A549 (cell line): ENCODE data around the gene GRID1. TPM values are rescaled to one million over a fixed set of nuclear protein-coding genes. Genes with fewer than 3 reads are reported as not detected.
A peak's percentile ranks its signal among the peaks of the same experiment; 100 is the strongest.

Experiments used
- ATAC-seq, 2 experiments: fragments of 200-7000 bp in 1 of 2; fragments of >200 bp in 1 of 2; cut with Nextera tagmentation in 1 of 2; cut with Tn5 transposase in 1 of 2; 3 replicates each; pipeline versions ENCODE4 v1.8.0 to v1.9.1; 2018 to 2020; ENCODE audit warnings: mild to moderate bottlenecking in 1 of 2, moderate library complexity in 1 of 2
- CTCF ChIA-PET: fragments of 300-600 bp; sonication (Branson Sonifier 250); formaldehyde crosslinking; extraction: SDS; loops from one replicate; lab custom pipeline; 2021; ENCODE audit warnings: antibody characterized with exemption, inconsistent platforms; lab: Yijun Ruan, JAX
- POLR2A ChIA-PET: fragments of 350-600 bp; formaldehyde crosslinking; extraction: SDS; loops from one replicate; lab custom pipeline; 2021; ENCODE audit warnings: antibody characterized with exemption, inconsistent platforms; lab: Yijun Ruan, JAX
- DNase-seq, 2 experiments: peaks; one replicate each; pipeline versions ENCODE4 v3.0.0 to v3.0.0-alpha.2; 2011 to 2016; ENCODE audit warnings: low read depth in 1 of 2, low spot score in 1 of 2
- FAIRE-seq: peaks from 2 replicates; lab custom pipeline; 2011; peaks lifted over from hg19 to GRCh38; lab: Jason Lieb, UNC
- H3K27ac ChIP-seq, 2 experiments: fragments of >200 bp; sonication (Bioruptor Twin); formaldehyde crosslinking; 3 replicates each; pipeline ENCODE4 v1.5.1; 2016 to 2017
- H3K4me1 ChIP-seq: fragments of >200 bp; sonication (Bioruptor Twin); formaldehyde crosslinking; 3 replicates; pipeline ENCODE4 v1.6.1; 2016
- H3K4me2 ChIP-seq: fragments of >200 bp; sonication (Bioruptor Twin); formaldehyde crosslinking; 3 replicates; pipeline ENCODE4 v1.6.1; 2016
- H3K4me3 ChIP-seq: fragments of >200 bp; sonication (Bioruptor Twin); formaldehyde crosslinking; 3 replicates; pipeline ENCODE4 v1.5.1; 2016
- H3K9me3 ChIP-seq: fragments of >200 bp; sonication (Bioruptor Twin); formaldehyde crosslinking; 3 replicates; pipeline ENCODE4 v1.6.1; 2016
- CBX2 ChIP-seq: fragments of 200-600 bp; sonication (generic); IDR thresholded peaks from 2 replicates; pipeline ENCODE4 v1.6.1; 2016; ENCODE audit warnings: low read depth, mild to moderate bottlenecking, borderline replicate concordance
- EHF ChIP-seq: fragments of 250-450 bp; sonication (Bioruptor Pico); IDR thresholded peaks from 2 replicates; pipeline ENCODE4 v1.5.0; 2020; ENCODE audit warnings: mild to moderate bottlenecking
- ESRRA ChIP-seq: fragments of 150-350 bp; IDR thresholded peaks from 2 replicates; pipeline ENCODE4 v1.6.1; 2014; ENCODE audit warnings: mild to moderate bottlenecking, low read length, borderline replicate concordance
- FOSB ChIP-seq: fragments of 250-450 bp; sonication (Bioruptor Pico); IDR thresholded peaks from 2 replicates; pipeline ENCODE4 v1.5.0; 2020; ENCODE audit warnings: mild to moderate bottlenecking, moderate library complexity
- HEYL ChIP-seq: fragments of 250-450 bp; sonication (Bioruptor Pico); IDR thresholded peaks from 2 replicates; pipeline ENCODE4 v1.8.0; 2021; ENCODE audit warnings: mild to moderate bottlenecking, moderate library complexity
- HOXB13 ChIP-seq: fragments of 250-450 bp; sonication (Bioruptor Pico); IDR thresholded peaks from 2 replicates; pipeline ENCODE4 v1.5.0; 2020; ENCODE audit warnings: low read depth, mild to moderate bottlenecking, moderate library complexity
- JUN ChIP-seq, 2 experiments: fragments of >200 bp; sonication (Bioruptor Twin); formaldehyde crosslinking; IDR thresholded peaks; 2 replicates in 1 of 2; 3 replicates in 1 of 2; pipeline ENCODE4 v1.6.1; 2016 to 2017
- MAFK ChIP-seq: fragments of 450-650 bp; IDR thresholded peaks from 2 replicates; pipeline ENCODE4 v1.6.1; 2014; ENCODE audit not compliant: partially characterized antibody
- NFE2L2 ChIP-seq: fragments of 150-350 bp; conservative IDR thresholded peaks from 2 replicates; pipeline ENCODE4 v1.6.1; 2014; ENCODE audit warnings: low read length
- NPAS2 ChIP-seq: fragments of 250-450 bp; sonication (Bioruptor Pico); IDR thresholded peaks from 2 replicates; pipeline ENCODE4 v1.8.0; 2022; ENCODE audit warnings: mild to moderate bottlenecking, moderate library complexity, borderline replicate concordance
- NR3C1 ChIP-seq: fragments of >200 bp; sonication (Bioruptor Twin); formaldehyde crosslinking; IDR thresholded peaks from 3 replicates; pipeline ENCODE4 v1.6.1; 2017
- PHF8 ChIP-seq: fragments of 200-600 bp; sonication (generic); IDR thresholded peaks from 2 replicates; pipeline ENCODE4 v1.6.1; 2016; ENCODE audit warnings: low read depth, mild to moderate bottlenecking, antibody characterized with exemption, moderate library complexity, borderline replicate concordance
- POLR2A ChIP-seq: IDR thresholded peaks from 2 replicates; pipeline ENCODE4 v1.6.1; 2012; ENCODE audit warnings: mild to moderate bottlenecking, low read length
- RFX5 ChIP-seq: fragments of 450-650 bp; IDR thresholded peaks from 2 replicates; pipeline ENCODE4 v1.7.1; 2014; ENCODE audit warnings: antibody characterized with exemption, mild to moderate bottlenecking, moderate library complexity
- SREBF2 ChIP-seq: fragments of 450-650 bp; IDR thresholded peaks from 2 replicates; pipeline ENCODE4 v1.6.1; 2014; ENCODE audit warnings: mild to moderate bottlenecking, moderate library complexity
- TFCP2L1 ChIP-seq: fragments of 250-450 bp; sonication (Bioruptor Pico); IDR thresholded peaks from 2 replicates; pipeline ENCODE4 v1.5.0; 2021; ENCODE audit warnings: mild to moderate bottlenecking
- ZFP36 ChIP-seq: fragments of 450-650 bp; IDR thresholded peaks from 2 replicates; pipeline ENCODE4 v1.6.1; 2014; ENCODE audit warnings: borderline replicate concordance; ENCODE audit not compliant: partially characterized antibody
- WGBS: methylation state at CpG from one replicate; pipeline ENCODE4 v1.1.6; 2017; ENCODE audit errors: missing lambda C conversion rate; 5-methylcytosine and 5-hydroxymethylcytosine counted together
- polyA plus RNA-seq, 4 experiments: library from polyadenylated mRNA; depleted of rRNA in 3 of 4; stranded (reverse); fragments of >200 nt; fragmentation: RNase III in 1 of 4; extraction: RNeasy Plus Mini Kit Qiagen cat#74134 plus additional on column Dnase treatment in 1 of 4; gene quantifications; 2 replicates in 3 of 4; 3 replicates in 1 of 4; pipeline ENCODE4 v1.2.3, GENCODE V29; 2011 to 2017
- TF ChIP-seq, protein P1 (sequence below): fragments of >200 bp; sonication (Bioruptor Twin); formaldehyde crosslinking; IDR thresholded peaks from 3 replicates; pipeline ENCODE4 v1.6.1; 2016
- TF ChIP-seq, protein P2 (sequence below): fragments of >200 bp; sonication (Bioruptor Twin); formaldehyde crosslinking; IDR thresholded peaks from 2 replicates; pipeline ENCODE4 v1.6.1; 2016
- TF ChIP-seq, protein P3 (sequence below): fragments of 150-350 bp; IDR thresholded peaks from 2 replicates; pipeline ENCODE4 v1.6.1; 2014; ENCODE audit warnings: low read depth, mild to moderate bottlenecking, low read length
- TF ChIP-seq, protein P4 (sequence below): fragments of >200 bp; sonication (Bioruptor Twin); formaldehyde crosslinking; IDR thresholded peaks from 3 replicates; pipeline ENCODE4 v1.5.1; 2016

Gene GRID1
- polyA plus RNA-seq, 2 of the 4 experiments (the other 2 are of a cell fraction): 0.14 to 0.30 TPM

DNA sequence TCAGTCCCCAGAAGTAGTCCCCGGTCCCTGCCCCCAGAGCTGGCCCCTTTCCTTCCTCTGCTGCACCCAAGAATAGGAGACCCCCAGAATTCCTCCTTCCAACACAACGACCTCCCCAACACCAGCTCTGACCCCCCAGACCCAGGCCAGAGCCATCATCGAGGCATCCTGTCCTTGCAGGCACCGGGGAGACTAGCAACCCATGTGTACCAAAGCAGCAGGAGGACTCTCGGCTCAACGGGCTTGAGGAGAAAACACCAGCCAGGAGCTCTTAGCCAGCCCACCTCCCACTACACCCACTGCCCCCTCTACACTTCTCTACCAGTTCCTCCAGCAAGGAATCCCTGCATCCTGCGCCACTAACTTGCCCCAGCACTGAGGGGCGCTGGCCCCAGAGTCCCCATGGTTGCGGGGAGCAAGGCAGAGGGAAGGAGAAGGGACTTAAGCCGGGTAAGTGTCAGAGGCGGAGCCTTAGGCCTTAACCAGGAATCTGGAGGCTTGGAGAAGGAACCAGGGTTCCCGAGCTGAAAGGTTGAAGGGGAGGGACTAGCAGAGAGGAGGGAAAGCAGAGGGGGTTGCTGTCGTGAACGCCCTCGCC lies 3.9 kb downstream of the GRID1 start:
- peak overlapping the region; percentile 83 for H3K4me2 ChIP-seq
- peaks cover 12% of the 10 kb centered on the region for H3K4me1 ChIP-seq
- 59% methylated on average over 14 of the region's 15 CpGs for WGBS
- peak overlapping the region; percentile 39; the same call in 2 of the 3 replicates for H3K4me3 ChIP-seq
- CTCF ChIA-PET: interaction anchor here (0.6 to 6.7 kb wide), 21 partner anchors 12 to 1749 kb away, joined by 3 to 53 read pairs (median 4); no protein-coding TSS in a partner anchor
- H3K27ac ChIP-seq: no peak overlapping the region
- ATAC-seq: peak; percentile 2 to 29; a peak in 4 of 6 replicates
- no peak for TF ChIP-seq NR3C1
- TF ChIP-seq TFCP2L1 (CRISPR knock-in tag): no peak
- TF ChIP-seq NFE2L2: no peak
- TF ChIP-seq MAFK: no peak
- no peak for TF ChIP-seq EHF (CRISPR knock-in tag)
- TF ChIP-seq, protein P1, sequence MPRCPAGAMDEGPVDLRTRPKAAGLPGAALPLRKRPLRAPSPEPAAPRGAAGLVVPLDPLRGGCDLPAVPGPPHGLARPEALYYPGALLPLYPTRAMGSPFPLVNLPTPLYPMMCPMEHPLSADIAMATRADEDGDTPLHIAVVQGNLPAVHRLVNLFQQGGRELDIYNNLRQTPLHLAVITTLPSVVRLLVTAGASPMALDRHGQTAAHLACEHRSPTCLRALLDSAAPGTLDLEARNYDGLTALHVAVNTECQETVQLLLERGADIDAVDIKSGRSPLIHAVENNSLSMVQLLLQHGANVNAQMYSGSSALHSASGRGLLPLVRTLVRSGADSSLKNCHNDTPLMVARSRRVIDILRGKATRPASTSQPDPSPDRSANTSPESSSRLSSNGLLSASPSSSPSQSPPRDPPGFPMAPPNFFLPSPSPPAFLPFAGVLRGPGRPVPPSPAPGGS: no peak
- TF ChIP-seq, protein P2, sequence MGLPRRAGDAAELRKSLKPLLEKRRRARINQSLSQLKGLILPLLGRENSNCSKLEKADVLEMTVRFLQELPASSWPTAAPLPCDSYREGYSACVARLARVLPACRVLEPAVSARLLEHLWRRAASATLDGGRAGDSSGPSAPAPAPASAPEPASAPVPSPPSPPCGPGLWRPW: no peak
- TF ChIP-seq JUN (IDR thresholded peaks at IDR 0.05): no peak
- TF ChIP-seq, protein P3, sequence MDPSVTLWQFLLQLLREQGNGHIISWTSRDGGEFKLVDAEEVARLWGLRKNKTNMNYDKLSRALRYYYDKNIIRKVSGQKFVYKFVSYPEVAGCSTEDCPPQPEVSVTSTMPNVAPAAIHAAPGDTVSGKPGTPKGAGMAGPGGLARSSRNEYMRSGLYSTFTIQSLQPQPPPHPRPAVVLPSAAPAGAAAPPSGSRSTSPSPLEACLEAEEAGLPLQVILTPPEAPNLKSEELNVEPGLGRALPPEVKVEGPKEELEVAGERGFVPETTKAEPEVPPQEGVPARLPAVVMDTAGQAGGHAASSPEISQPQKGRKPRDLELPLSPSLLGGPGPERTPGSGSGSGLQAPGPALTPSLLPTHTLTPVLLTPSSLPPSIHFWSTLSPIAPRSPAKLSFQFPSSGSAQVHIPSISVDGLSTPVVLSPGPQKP: no peak
- no peak for TF ChIP-seq SREBF2
- TF ChIP-seq CBX2: no peak
- no peak for TF ChIP-seq NPAS2 (CRISPR knock-in tag)
- TF ChIP-seq HOXB13: no peak
- TF ChIP-seq FOSB (CRISPR knock-in tag): no peak
- TF ChIP-seq, all 56 proteins: peak for 0
- POLR2A ChIA-PET: interaction anchor here (1.3 kb wide), 1 partner anchor 17 kb away, joined by 3 read pairs; no protein-coding TSS in a partner anchor
- H3K9me3 ChIP-seq: no peaks in the 10 kb centered on the region
- no peak for DNase-seq
- no peak for FAIRE-seq

DNA sequence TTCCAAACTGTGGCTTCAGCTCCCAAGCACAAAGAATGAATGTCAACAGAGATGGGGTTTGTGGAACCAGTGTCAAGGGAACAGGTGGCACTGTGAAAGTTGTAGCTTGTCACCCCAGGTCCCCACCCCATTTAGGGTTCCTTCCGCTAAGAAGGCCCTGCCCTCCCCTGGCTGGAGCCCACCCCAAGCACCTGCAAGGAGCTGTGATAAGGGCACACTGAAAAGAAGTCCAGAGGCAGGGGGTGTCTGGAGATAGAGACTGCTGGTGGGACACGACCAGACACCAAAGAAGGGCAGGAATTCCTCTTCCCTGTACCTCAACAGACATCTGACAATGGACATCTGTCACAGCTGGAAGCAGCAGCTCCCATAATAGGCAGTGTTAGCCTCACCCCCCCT lies 4.5 kb downstream of the GRID1 start:
- POLR2A ChIA-PET: interaction anchor here (1.3 kb wide), 1 partner anchor 16 kb away, joined by 3 read pairs; no protein-coding TSS in a partner anchor
- Histone ChIP-seq H3K4me2 (no peak overlapping the region), H3K4me1 (peaks cover 12% of the 10 kb centered on the region), H3K4me3 (no peak overlapping the region)
- 80% methylated on average over 2 of the region's 2 CpGs for WGBS
- TF ChIP-seq PHF8 (no peak), POLR2A (no peak), ESRRA (no peak), NFE2L2 (no peak), RFX5 (no peak), ZFP36 (no peak), NR3C1 (no peak), HEYL (CRISPR knock-in tag) (no peak)
- TF ChIP-seq, protein P2: no peak
- TF ChIP-seq, protein P4, sequence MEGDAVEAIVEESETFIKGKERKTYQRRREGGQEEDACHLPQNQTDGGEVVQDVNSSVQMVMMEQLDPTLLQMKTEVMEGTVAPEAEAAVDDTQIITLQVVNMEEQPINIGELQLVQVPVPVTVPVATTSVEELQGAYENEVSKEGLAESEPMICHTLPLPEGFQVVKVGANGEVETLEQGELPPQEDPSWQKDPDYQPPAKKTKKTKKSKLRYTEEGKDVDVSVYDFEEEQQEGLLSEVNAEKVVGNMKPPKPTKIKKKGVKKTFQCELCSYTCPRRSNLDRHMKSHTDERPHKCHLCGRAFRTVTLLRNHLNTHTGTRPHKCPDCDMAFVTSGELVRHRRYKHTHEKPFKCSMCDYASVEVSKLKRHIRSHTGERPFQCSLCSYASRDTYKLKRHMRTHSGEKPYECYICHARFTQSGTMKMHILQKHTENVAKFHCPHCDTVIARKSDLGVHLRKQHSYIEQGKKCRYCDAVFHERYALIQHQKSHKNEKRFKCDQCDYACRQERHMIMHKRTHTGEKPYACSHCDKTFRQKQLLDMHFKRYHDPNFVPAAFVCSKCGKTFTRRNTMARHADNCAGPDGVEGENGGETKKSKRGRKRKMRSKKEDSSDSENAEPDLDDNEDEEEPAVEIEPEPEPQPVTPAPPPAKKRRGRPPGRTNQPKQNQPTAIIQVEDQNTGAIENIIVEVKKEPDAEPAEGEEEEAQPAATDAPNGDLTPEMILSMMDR: no peak
- TF ChIP-seq, all 56 proteins: peak for 0
- no peak overlapping the region for H3K27ac ChIP-seq
- no peak for FAIRE-seq
- no peak for ATAC-seq
- CTCF ChIA-PET: interaction anchor here (0.8 to 6.7 kb wide), 13 partner anchors 10 to 1749 kb away, joined by 3 to 53 read pairs (median 5); no protein-coding TSS in a partner anchor
- DNase-seq: no peak
- no peaks in the 10 kb centered on the region for H3K9me3 ChIP-seq
